Measurements from ENCODE around the gene SIN3B.
"Not testable (repeated sequence)": the region's sequence is repeated elsewhere in the genome, so short reads cannot be mapped to it uniquely, and the experiment has no call there.

The SIN3B gene

DNA sequence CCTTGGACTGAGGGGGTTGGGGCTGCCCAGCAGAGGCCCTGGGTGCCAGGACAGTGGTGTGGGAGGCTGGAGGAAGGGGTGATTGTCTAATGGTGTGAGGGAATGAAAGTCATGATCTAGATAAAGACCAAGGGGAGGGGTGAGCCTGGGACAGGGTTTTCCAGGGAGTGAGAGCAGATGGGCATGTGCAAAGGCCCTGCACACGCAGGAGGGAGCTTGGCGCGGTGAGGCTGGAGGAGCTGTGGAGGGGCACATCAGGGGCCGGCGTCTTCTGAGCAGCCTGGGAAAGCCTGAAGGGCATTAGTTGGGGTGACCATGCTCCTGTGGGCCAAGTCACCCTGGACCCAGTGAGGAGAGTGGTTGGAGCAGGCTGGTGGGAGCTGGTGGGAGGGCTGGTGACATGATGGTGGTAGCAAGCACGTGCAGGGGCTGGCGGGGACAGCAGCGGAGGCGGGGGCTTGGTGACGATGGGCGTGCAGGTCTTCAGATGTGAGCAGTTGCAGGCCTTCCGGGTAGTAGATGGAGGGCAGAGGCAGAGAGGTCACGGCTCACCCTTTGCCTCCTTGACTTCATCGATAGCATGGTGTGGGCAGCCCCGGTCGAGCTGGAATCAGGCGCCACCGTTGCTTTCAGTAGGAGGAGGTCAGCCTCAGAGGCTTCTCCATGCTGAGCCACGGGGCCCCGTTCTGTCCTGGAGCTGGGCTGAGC, 39.4 kb downstream of the SIN3B start:
- no peak for DNase-seq (ENCODE audit: low read depth in 2 of 2)

GRCh38 chr19:16869331-16869972, 40.3 kb downstream of the SIN3B start:
- DNase-seq (ENCODE audit: low read depth in 2 of 2) = no peak

DNA sequence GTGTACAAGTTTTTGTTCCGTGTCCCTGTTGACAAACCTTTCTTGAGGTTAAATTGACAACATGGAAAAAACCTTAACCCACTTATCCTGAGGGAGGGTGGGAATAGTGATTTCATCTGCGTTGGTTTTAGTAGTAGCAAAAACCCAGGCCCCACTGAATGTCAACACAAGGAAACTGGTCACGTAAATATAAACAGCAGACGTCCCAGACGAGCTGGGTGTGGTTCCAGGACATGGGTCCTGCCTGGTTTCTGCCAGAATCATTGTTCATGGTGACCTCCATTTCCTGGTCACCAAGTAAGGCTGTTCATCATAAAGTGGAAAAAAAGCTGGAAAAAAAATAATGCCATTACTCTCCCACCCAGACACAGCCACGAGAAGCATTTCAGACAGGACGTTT, 42.7 kb downstream of the SIN3B start:
- DNase-seq (ENCODE audit: low read depth in 2 of 2) = no peak

DNA sequence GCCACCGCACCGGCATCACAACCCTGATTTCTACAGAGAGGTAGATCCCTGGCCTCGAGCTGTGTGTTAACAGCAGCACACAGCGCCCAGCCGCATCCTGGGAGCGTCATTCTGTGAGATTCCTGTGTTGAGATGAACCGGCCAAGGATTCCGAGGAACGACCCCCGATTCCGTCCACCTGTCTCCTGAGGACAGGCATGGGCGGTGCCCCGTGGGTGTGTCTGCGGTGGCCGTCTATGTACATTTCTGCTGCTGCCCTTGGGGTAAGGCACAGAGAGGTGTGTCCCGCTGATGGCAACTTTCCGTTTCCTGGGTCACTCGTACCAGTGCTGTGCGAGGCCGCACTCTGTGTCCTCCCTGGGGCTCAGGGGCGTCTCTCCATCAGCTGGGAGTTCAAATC, 43.5 kb downstream of the SIN3B start:
- no peak for DNase-seq (ENCODE audit: low read depth in 2 of 2)

GRCh38 chr19:16873594-16873993, 44.4 kb downstream of the SIN3B start:
- DNase-seq (ENCODE audit: low read depth in 2 of 2) = no peak

- DNase-seq (ENCODE audit: low read depth in 2 of 2) = no peak
Observed at GRCh38 chr19:16874250-16874977, 45.2 kb downstream of the SIN3B start.

DNA sequence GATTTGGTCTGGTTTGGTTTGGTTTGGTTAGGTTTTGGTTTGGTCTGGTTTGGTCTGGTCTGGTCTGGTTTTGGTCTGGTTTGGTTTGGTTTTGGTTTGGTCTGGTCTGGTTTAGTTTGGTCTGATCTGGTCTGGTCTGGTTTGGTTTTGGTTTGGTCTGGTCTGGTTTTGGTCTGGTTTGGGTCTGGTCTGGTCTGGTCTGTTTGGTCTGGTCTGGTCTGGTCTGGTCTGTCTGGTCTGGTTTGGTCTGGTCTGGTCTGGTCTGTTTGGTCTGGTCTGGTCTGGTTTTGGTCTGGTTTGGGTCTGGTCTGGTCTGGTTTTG, 45.7 kb downstream of the SIN3B start:
- DNase-seq (ENCODE audit: low read depth in 2 of 2) = not testable (repeated sequence)

GRCh38 chr19:16875584-16876555, 46.7 kb downstream of the SIN3B start:
- no peak for DNase-seq (ENCODE audit: low read depth in 2 of 2)

- DNase-seq (ENCODE audit: low read depth in 2 of 2) = no peak
Observed at GRCh38 chr19:16876904-16877361, 47.7 kb downstream of the SIN3B start.

GRCh38 chr19:16877581-16877980, 48.4 kb downstream of the SIN3B start:
- no peak for DNase-seq (ENCODE audit: low read depth in 2 of 2)

- DNase-seq (ENCODE audit: low read depth in 2 of 2) = no peak
Observed at GRCh38 chr19:16878181-16878965, 49.2 kb downstream of the SIN3B start.

DNA sequence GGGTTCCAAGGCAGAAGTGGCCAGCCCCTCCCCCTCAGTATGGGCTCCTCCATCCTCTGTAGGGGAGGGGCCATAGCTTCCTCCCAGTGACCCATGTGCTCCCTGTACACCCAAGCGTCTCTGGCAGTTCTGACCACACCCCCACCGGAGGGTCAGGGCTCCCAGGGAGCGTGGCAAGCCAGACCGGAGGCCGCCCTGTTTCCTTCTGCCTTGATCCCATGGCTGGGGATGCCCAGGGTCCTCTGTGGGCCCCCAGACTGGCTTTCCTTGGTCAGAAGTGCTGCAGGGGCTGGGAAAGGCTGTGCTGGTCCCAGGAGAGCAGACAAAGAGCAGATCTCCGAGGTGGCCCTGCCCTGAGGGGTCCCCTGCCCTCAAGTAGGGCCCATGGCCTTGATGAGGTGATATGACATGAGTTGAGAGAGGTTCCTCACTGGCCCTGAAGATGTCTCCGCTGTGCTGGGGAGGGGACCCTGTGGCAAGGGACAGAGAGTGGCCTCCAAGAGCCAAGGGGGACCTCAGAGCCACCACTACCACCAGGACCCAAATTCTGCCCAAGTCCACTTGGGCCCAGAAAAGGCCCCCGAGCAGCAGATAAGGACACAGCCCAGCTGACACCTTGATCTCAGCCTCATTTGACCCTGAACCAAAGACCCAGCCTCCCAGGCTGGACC, 51.8 kb downstream of the SIN3B start:
- DNase-seq (ENCODE audit: low read depth in 2 of 2) = no peak

- no peak for DNase-seq (ENCODE audit: low read depth in 2 of 2)
Observed at GRCh38 chr19:16882146-16882545, 52.9 kb downstream of the SIN3B start.

GRCh38 chr19:16883522-16883921, 54.3 kb downstream of the SIN3B start:
- DNase-seq (ENCODE audit: low read depth in 2 of 2) = no peak

GRCh38 chr19:16885166-16885565, 56.0 kb downstream of the SIN3B start:
- DNase-seq (ENCODE audit: low read depth in 2 of 2) = no peak

GRCh38 chr19:16886305-16886880, 57.2 kb downstream of the SIN3B start:
- DNase-seq (ENCODE audit: low read depth in 2 of 2) = no peak

GRCh38 chr19:16887353-16888265, 58.4 kb downstream of the SIN3B start:
- DNase-seq (ENCODE audit: low read depth in 2 of 2) = no peak

GRCh38 chr19:16888629-16889365, 59.6 kb downstream of the SIN3B start, which contains the start of gene F2RL3:
Gene F2RL3, plus strand, starts transcription at chr19:16888999. Its CDS starts 191 bp downstream, at chr19:16889190.
- no peak for DNase-seq (ENCODE audit: low read depth in 2 of 2)

All from stimulated activated CD8-positive, alpha-beta memory T cell treated with anti-CD3 and anti-CD28 coated beads, Interleukin-15, amount 100 ng/mL, for 4 hours (primary cell).